DMS79 treated with DMSO at 0.1 percent for 48 hours (cell line): ENCODE measurements around the gene SLC35B2.

Source experiments
- DNase-seq: peaks from one replicate; lab custom pipeline; 2025; lab: John Stamatoyannopoulos, UW

The SLC35B2 gene

DNA sequence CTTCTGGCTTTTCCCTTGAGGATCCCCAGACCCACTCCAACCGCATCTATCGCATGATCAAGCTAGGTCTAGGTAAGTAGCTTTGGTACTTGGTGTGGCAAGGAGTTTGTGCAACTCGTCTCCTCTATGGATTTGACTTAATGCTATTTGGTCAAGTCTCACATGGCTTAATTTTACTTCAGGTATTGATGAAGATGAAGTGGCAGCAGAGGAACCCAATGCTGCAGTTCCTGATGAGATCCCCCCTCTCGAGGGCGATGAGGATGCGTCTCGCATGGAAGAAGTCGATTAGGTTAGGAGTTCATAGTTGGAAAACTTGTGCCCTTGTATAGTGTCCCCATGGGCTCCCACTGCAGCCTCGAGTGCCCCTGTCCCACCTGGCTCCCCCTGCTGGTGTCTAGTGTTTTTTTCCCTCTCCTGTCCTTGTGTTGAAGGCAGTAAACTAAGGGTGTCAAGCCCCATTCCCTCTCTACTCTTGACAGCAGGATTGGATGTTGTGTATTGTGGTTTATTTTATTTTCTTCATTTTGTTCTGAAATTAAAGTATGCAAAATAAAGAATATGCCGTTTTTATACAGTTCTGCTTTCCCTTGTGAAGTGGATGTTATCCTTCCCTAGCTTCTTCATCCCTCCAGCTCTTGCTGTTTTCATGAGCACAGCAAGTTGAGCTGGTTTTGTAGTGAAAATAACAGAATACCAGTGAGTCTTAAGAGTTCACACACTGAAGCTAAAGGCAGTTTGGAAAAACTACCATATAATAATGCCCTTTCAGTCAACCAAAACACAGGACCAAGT, 3.8 kb downstream of the SLC35B2 start:
- no peak for DNase-seq

DNA sequence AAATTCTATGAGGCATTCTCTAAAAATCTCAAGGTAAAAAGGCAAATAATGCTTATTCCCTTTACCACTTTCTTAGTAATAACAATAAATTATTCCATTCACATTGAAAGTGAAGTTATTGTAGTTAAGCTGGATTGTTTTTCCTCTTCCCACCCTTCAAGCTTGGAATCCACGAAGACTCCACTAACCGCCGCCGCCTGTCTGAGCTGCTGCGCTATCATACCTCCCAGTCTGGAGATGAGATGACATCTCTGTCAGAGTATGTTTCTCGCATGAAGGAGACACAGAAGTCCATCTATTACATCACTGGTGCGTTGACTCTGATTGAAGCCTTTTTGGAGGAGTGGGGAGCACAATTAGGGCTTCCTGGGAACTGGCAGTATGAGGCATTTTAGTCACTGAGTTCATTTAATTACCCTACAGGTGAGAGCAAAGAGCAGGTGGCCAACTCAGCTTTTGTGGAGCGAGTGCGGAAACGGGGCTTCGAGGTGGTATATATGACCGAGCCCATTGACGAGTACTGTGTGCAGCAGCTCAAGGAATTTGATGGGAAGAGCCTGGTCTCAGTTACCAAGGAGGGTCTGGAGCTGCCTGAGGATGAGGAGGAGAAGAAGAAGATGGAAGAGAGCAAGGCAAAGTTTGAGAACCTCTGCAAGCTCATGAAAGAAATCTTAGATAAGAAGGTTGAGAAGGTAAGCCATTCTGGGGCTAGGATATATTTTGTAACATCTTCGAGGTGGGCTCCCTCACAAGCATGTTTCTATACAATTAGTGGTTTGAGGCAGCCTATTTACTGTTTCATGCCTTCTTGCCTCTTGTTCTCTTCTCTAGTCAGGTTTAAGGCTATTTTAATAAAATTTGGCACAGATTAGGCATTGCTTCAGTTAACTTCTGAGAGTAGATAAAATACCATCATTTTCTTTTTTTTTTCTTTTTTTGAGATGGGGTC, 5.5 kb downstream of the SLC35B2 start:
- DNase-seq = no peak

- no peak for DNase-seq
Measured at GRCh38 chr6:44250718-44251123, 6.6 kb downstream of the SLC35B2 start.

- DNase-seq = no peak
Measured at GRCh38 chr6:44250067-44250717, 7.1 kb downstream of the SLC35B2 start.

- DNase-seq = no peak
Measured at GRCh38 chr6:44249082-44249748, 8.1 kb downstream of the SLC35B2 start.

DNA sequence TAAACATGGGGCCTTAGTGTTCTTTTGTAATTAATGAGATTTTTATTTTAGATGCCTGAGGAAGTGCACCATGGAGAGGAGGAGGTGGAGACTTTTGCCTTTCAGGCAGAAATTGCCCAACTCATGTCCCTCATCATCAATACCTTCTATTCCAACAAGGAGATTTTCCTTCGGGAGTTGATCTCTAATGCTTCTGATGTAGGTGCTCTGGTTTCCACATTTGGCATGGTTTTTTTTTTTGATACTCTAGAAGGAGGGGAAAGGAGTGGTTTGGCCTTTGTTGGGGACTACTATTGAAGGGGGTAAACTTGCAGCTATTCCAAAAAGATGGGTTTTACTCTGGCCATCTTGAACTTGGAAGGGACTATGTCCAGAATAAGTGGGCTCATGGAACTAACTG, 8.7 kb downstream of the SLC35B2 start:
- no peak for DNase-seq

DNA sequence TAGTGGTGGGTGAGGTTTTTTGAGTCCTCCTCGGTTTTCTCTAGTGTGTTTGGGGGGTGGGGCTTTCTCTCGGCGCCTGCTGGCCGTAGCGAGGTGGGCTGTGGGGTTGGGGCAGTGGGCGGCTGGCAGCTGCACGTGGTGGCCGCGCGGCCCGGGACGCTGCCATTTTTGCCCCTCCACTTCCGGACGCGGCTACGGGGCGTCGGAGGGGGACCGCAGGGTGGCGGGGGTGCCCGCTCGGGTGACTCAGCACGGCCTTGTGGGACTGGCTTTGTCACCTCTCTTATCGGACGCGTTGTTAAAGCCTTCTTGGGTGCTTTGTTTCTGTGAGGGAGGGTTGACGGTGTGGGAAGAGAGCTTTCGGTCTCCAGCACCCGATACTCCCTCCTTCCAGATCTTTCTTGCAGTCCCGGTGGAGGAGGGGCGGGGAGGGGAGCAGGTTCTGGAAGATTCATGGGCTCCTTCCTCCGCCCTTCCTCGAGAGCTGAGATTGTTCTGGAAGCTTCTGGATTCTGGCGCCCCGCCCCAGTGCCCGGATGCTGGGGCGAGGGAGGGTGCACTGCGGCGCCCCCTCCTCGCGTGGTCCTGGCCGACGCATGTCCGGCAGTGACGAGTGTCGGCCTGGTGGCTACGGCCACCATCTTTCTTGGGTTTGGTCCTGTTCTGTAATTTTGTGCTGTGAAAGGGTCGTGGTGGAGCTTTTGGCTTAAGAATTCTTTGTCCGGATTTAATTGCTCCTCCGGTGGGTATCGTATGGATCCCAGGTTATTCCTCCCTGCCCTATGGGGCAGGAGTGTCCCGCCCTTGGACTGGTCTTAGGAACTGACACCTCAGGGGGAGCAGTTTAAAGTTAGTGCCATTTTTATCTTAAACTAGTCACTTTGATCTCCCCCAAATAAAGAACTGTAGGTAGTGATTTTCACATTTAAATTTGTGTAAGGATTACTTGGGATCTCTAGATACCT, 9.7 kb downstream of the SLC35B2 start:
- DNase-seq = no peak

GRCh38 chr6:44246663-44247337, 10.5 kb downstream of the SLC35B2 start, which contains the start of gene HSP90AB1:
TSS of gene HSP90AB1 (plus strand) at chr6:44247101. CDS start at chr6:44248630, 1,529 bp downstream.
- DNase-seq = peak; percentile 97

GRCh38 chr6:44245912-44246662, 11.2 kb downstream of the SLC35B2 start:
- peak; percentile 88 for DNase-seq

DNA sequence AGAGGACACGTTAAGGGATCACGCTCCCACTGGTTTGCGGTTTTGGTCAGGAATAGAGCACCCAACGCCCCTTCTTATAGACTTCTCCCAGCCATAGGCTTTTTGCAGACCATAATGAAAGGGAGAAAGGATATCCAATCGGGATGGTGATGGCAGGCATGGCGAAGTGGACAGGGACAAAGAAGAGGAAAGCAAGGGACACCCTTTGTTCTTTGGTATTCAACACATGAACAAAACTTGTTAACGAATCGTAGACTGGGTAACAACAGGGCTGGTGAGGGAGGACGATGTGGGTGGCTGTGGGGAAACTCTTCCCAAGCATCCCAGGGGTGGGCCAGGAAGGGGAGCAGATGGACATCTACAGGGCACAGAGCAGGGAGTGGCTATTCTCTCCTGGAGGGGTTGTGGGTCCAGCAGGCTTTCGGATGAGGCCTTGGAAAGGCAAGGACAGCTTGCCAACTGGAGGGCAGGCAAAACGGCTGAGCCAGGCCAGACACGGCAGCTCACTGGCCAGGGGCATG, 11.9 kb downstream of the SLC35B2 start:
- DNase-seq = no peak

DNA sequence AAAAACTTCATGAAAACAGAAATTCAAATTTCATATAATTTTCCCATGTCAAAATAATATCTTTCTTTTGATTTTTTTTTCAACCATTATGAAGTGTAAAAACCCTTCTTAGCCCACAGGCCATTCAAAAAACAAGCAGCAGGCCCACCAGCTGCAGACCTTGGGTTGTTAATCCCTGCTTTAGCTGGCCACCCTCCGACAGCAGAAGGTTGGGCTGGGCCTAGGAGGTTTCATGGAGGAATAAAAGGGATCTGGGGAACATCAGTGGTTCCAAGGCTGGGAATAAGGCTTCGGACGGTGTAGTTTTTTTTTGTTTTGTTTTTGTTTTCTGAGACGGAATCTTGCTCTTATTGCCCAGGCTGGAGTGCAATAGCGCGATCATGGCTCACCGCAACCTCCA, 14.0 kb downstream of the SLC35B2 start:
- no peak for DNase-seq

DNA sequence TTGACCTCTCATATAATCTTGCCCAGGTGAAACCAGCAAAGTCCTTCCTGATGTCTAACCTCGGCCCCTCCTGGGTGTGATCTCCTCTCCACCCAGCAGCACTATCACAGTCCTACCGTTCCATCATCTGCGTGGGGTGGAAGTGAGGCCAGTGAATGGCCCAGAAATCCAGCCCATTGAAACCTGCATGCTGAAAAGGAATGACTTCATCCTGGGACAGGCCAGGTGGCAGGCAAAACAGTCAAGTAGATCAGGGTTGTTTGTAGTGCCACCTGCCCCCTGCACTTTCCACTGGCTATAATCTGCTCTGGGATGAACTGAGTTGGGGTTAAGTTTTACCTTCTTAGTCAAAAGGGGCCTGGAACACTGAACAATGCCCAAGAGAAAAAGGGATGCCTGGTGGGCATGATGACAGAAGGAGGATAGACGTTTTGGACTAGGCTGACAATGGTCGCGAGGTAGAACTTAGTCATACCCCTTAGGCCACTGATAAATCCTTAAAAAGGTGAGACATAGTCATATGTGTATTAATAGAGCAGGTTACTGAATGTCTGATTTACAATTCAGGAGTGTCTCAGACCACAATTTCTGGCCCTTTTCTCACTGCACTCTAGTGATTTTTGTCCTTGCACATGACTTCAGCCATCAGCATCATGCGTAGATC, 18.5 kb downstream of the SLC35B2 start:
- no peak for DNase-seq

- DNase-seq = peak; percentile 46
Measured at GRCh38 chr6:44237813-44238433, 19.4 kb downstream of the SLC35B2 start.

GRCh38 chr6:44237021-44237812, 20.1 kb downstream of the SLC35B2 start:
- peak; percentile 76 for DNase-seq

GRCh38 chr6:44235891-44236516, 21.3 kb downstream of the SLC35B2 start:
- no peak for DNase-seq

GRCh38 chr6:44235269-44235668, 22.1 kb downstream of the SLC35B2 start:
- no peak for DNase-seq
